ENCODE measurements around the gene ELF1. TPM values are rescaled to one million over a fixed set of nuclear protein-coding genes. Genes with fewer than 3 reads are reported as not detected.
"Not testable (repeated sequence)": the region's sequence is repeated elsewhere in the genome, so short reads cannot be mapped to it uniquely, and the experiment has no call there.

The ELF1 gene
- total RNA-seq, 1 donor from 2014 or later, result 121 TPM

DNA sequence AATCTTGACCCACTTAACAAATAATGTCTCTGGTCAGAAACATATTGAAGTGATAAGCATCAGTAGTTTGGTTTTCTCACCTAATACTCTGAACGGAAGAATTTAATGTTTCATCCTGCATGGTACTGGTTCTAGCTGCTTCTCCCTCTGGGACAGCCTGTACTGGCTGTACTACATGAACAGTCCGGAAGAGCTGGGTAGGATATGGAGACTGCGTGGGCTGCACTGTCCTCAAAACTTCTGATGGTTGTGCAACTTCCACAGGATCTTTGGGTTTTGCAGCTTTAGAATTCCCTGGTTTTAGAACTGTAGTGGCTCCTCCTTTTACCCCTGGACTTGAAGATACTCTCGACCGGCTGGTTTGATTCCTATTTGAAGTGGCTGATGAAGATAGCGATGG is 78.3 kb downstream of the ELF1 start:
- DNase-seq (ENCODE audit: low spot score), result no peak

DNA sequence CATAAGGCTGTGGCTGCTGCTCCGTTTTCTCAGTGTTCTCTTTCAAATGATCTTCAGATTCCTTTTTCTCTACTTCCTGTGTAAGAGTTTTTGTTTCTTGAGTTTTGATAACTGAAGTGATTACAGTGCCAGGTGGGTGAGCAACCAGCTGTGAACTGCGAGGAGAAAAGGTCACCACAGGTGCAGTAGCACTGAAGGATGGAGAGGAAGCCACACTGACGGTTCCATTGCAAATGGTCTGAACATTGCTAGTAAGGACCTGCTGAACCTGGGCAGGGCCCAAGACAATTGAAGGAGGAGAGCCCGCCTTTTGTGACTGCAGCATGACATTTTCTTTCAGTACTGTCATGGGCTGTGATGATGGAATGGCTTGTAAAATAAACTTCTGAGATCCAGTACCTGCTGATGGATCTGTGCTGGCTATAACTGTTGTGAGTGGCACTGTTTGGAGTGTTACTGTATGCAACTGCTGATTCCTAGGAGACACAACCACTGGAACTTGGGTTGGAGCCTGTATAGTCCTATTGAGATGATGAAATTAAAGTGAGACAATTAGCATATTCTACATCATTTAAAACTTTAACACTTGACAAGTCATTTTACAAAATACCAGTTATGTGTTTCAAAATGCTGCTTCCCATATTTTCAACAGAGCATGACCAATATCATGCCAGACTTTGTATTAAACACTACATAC is 85.5 kb downstream of the ELF1 start:
- DNase-seq (ENCODE audit: low spot score), result no peak

DNA sequence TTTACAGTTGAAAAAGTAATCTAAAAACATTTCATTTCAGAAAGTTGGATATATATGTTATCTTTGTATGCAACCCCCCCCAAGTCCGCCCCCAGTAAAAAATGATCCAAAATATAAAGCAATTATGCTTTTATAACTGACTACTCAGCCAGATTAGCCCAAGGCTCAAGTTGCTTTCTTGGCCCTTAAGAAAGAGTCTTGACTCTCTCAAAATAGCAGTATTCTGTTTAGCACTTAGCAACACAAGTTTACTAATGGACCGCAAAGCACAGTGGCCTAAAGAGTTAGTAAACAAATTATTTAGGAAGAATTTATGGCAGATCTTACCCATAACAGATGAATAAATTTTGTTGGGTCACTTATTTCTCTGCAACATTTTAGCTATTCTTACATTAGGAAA is 86.9 kb downstream of the ELF1 start:
- DNase-seq (ENCODE audit: low spot score), result no peak

GRCh38 chr13:40931719-40932118 is 87.4 kb downstream of the ELF1 start:
- DNase-seq (ENCODE audit: low spot score), result no peak

DNA sequence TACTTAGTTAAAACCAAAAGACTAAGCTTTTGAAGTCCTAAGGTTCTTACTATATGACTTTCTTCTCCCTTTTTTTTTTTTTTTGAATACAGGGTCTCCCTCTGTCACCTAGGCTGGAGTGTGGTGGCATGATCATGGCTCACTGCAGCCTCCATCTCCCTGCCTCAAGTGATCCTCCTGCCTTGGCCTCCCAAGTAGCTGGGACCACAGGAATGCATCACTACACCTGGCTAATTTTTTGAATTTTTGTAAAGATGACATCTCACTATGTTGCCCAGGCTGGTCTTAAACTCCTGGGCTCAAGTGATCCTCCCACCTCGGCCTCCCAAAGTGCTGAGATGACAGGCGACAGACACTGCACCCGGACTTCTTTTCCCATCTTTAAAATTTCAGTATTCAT is 89.2 kb downstream of the ELF1 start:
- not testable (repeated sequence) for DNase-seq (ENCODE audit: low spot score)

GRCh38 chr13:40928980-40929379 is 90.1 kb downstream of the ELF1 start:
- DNase-seq (ENCODE audit: low spot score), result no peak

DNA sequence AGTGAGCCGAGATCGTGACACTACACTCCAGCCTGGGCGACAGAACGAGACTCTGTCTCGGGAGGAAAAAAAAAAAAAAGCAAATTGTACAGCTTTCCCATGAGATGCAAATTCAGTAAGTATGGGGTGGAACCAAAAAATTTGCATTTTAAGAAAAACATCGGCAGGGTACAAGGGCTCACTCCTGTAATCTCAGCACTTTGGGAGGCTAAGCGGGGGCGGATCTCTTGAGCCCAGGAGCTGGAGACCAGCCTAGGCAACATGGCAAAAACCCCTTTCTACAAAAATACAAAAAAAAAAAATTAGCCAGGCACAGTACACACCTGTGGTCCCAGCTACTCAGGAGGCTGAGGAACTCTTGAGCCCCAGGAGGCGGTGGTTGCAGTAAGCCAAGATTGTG is 91.2 kb downstream of the ELF1 start:
- no peak for DNase-seq (ENCODE audit: low spot score)

DNA sequence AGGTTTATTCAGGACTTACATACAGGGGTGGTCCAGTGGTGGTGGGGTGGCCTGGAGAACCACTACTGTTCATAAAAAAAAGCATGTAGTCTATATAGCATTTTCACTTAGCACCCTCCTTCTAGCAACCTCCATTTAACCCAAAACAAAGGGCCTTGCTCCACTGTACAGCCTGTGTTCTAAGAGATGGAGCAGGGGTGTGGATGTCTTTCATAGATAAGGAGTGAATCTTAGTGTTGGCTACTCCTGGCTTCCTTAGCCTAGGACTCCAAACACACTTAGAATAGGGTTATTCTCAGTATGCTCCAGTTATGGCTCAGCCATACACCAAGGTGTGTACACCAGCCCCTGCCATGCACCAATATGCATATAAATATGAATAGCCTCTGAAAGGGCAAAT is 95.2 kb downstream of the ELF1 start:
- DNase-seq (ENCODE audit: low spot score), result no peak

DNA sequence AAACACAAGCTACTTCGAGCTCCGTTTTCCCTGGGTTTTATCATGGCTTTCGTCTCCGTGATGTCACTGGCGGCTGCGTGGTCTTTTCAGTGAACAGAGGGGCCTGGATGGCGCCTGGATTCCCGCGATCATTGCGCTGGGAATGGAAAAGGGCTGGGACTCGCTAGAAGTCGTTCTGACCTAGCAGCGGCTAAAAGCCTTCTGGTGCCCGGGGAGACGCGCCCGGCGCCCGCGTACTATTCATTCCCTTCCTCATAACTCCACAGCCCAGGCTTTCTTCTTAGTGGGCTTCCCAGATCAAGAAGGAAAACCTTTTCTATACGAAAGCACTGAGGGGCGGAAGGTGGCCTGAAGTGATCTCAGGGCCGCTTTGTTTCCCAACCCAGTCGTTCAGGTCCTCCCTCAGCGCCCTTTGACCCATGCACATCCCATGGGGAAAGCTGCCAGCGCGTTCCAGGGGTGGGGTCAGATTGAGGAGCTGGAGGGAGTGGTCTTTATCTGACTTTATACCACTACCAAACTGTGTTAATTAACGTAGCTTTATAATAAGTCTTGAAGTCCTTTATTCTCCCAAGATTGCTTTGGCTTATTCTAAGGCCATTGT is 96.6 kb downstream of the ELF1 start:
- DNase-seq (ENCODE audit: low spot score), result no peak

GRCh38 chr13:40920826-40921225 is 98.3 kb downstream of the ELF1 start:
- no peak for DNase-seq (ENCODE audit: low spot score)

- DNase-seq (ENCODE audit: low spot score), result not testable (repeated sequence)
These were observed 99.2 kb downstream of the ELF1 start for GRCh38 chr13:40919901-40920300.

DNA sequence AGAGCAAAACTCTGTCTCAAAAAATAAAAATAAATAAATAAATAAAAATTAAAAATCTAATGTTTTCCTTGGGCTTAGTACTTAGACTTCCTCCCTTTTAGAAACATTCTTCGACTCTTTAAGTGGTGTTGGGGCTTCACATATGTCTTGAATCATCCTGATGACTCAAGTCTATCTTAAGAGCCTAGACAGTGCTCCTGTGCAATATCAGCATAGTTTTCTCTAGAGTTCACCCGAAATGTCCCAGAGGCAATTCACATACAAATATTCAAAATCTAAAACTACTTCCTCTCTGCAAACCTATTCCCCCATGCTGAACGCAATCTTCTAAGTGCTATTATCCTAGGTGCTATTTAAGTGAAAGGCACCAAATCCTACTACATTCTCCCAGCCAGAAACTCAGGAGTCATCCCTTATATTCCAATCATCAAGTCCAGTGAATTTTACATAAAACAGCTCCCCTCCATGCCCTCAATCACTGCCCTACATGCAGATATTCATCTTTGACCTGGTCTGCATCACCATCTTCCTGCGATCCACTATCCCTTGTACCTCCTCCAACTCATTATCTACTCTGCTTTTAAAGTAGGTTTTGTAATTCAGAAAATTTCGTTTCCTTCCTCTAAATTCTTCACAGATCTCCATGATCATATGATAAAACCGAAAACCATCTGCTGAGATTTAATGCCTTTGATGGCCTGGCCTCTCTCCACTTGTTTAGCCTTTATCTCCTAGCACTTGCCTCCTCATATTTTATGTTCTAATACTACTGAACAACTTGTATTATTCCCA is 102.7 kb downstream of the ELF1 start:
- DNase-seq (ENCODE audit: low spot score), result no peak

DNA sequence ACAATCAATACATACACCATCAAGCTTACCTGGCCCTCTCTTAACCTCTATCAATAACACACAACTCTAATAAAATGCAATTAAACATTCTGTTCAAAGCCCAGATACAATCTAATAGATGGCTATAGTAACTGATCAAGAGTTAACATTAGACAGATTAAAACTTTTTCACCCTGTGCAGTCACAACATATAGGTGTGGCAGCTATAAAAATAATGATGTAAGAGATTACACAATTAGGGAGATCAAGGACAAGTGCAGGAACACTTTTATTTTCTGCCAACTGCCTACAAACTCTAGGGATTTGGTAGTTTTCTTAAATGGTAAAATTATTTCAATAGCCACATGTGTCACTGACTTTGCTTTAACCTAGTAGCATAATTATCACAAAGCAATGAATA is 104.3 kb downstream of the ELF1 start:
- DNase-seq (ENCODE audit: low spot score), result not testable (repeated sequence)

GRCh38 chr13:40911341-40911740 is 107.8 kb downstream of the ELF1 start:
- no peak for DNase-seq (ENCODE audit: low spot score)

- DNase-seq (ENCODE audit: low spot score), result no peak
These were observed 108.6 kb downstream of the ELF1 start for GRCh38 chr13:40910324-40911050.

DNA sequence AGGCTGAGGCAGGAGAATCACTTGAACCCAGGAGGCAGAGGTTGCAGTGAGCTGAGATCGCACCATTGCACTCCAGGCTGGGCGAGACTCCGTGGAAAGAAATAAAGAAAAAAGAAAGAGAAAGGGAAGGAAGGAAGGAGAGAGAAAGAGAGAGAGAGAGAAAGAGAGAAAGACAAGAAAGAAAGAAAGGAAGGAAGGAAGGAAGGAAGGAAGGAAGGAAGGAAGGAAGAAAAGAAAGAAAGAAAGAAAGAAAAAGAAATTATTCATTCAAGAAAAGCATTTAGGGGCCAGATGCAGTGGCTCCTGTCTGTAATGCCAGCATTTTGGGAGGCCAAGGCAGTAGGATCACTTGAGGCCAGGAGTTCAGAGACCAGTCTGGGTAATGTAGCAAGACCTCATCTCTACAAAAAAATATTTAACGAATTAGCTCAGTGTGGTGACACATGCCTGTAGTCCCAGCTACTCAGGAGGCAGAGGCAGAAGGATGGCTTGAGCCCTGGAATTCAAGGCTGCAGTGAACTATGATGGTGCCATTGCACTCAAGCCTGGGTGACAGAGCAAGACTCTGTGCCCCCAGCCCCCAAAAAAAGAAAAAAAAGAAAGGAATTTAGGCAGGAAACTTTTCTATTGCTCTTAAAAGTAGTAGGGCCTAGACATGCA is 109.4 kb downstream of the ELF1 start:
- DNase-seq (ENCODE audit: low spot score), result not testable (repeated sequence)

DNA sequence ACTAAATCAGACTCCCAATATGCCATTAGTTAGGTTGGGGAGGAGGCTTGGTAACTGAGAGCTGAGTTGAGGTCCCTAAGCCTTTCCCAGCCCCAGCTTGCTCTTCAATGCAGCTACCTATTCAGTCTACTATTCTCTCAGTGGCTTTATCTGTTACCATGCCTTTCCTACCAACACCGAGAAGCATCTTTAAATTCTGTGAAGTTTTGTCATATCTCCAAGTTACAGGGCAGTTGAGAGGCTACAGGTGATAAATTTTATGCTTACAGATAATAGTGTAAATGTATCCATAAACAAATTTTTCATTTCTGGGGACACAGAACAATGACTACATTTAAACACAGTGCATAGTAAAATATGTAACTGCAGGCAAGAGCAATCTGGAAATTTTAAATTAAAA is 110.6 kb downstream of the ELF1 start:
- no peak for DNase-seq (ENCODE audit: low spot score)

GRCh38 chr13:40901032-40901431 is 118.1 kb downstream of the ELF1 start:
- not testable (repeated sequence) for DNase-seq (ENCODE audit: low spot score)

GRCh38 chr13:40900568-40900967 is 118.5 kb downstream of the ELF1 start:
- DNase-seq (ENCODE audit: low spot score), result not testable (repeated sequence)

DNA sequence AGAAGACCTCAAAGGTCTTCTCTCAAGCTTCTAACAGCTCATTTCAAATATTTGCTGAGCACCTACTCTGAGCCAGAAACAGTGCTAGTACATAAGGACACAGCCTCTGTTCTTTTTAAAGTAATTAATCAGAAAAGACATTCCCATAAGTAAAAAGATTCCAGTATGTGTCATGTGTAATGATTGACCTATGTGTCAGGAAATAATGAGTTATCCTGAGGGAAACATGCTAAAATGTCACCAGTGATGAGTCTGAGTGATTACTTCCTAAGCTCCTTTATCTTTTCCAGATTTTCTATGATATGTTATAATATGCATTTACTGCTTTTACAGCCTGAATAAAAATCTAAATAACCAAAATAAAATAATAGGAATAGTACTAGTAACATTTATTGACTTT is 122.1 kb downstream of the ELF1 start:
- no peak for DNase-seq (ENCODE audit: low spot score)

Data from mucosa of gallbladder (tissue), 1 donor.